ENCODE results near the gene SPATA16. TPM values are rescaled to one million over a fixed set of nuclear protein-coding genes. Genes with fewer than 3 reads are reported as not detected.

Gene SPATA16
- total and polyA plus RNA-seq, 8 donors = not detected

DNA sequence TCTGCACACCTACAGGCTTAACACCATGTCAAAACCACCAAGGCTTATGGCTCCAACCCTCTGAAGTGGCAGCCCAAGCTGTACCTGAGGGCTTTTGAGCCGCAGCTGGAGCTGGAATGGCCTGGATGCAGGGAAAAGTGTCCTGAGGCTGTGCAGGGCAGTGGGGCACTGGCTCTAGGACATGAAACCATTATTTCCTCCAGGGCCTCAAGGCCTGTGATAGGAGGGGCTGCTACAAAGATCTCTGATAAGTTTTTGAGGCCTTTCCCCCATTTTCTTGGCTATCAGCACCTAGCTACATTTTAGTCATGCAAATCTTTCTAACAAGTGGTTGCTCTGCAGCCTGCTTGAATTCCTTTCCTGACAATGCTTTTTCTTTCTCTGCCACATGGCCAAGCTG lies 37.6 kb downstream of the SPATA16 start:
- TF ChIP-seq, protein P1, sequence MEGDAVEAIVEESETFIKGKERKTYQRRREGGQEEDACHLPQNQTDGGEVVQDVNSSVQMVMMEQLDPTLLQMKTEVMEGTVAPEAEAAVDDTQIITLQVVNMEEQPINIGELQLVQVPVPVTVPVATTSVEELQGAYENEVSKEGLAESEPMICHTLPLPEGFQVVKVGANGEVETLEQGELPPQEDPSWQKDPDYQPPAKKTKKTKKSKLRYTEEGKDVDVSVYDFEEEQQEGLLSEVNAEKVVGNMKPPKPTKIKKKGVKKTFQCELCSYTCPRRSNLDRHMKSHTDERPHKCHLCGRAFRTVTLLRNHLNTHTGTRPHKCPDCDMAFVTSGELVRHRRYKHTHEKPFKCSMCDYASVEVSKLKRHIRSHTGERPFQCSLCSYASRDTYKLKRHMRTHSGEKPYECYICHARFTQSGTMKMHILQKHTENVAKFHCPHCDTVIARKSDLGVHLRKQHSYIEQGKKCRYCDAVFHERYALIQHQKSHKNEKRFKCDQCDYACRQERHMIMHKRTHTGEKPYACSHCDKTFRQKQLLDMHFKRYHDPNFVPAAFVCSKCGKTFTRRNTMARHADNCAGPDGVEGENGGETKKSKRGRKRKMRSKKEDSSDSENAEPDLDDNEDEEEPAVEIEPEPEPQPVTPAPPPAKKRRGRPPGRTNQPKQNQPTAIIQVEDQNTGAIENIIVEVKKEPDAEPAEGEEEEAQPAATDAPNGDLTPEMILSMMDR (IDR thresholded peaks at IDR 0.05) = no peak
- Histone ChIP-seq H3K9me3 (peaks cover 0 to 16% of the 10 kb centered on the region in 2 donors), H3K36me3 (no peaks in the 10 kb centered on the region), H3K4me3 (no peak overlapping the region), H3K4me1 (no peaks in the 10 kb centered on the region), H3K27me3 (no peaks in the 10 kb centered on the region), H3K27ac (no peak overlapping the region)
- no peak for DNase-seq
- intact Hi-C loops (cut with DNase I) = no loop called here
- ATAC-seq = no peak

DNA sequence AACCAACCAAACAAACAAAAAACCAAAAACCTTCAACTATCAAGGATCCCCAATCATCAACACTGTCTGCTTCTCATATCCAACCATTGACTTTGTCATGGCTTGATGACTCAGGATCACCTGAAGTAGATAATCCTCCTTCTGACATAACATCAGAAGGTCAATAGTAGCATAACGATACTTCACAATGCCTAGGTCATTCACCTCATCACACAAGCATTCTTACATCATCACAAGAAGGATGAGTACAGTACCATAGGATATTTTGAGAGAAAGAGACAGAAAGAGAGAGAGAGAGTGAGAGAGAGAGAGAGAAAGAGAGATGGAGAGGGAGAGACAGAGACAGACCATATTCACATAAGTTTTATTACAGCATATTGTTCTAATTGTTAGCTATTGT lies 42.1 kb downstream of the SPATA16 start:
- Histone ChIP-seq H3K27me3 (no peaks in the 10 kb centered on the region), H3K4me3 (no peak overlapping the region), H3K4me1 (no peaks in the 10 kb centered on the region), H3K27ac (no peak overlapping the region), H3K36me3 (no peaks in the 10 kb centered on the region), H3K9me3 (peaks cover 0 to 13% of the 10 kb centered on the region in 2 donors)
- no peak for ATAC-seq
- intact Hi-C loops (cut with DNase I) = no loop called here
- DNase-seq = no peak
- TF ChIP-seq, protein P1 (IDR thresholded peaks at IDR 0.05) = no peak

DNA sequence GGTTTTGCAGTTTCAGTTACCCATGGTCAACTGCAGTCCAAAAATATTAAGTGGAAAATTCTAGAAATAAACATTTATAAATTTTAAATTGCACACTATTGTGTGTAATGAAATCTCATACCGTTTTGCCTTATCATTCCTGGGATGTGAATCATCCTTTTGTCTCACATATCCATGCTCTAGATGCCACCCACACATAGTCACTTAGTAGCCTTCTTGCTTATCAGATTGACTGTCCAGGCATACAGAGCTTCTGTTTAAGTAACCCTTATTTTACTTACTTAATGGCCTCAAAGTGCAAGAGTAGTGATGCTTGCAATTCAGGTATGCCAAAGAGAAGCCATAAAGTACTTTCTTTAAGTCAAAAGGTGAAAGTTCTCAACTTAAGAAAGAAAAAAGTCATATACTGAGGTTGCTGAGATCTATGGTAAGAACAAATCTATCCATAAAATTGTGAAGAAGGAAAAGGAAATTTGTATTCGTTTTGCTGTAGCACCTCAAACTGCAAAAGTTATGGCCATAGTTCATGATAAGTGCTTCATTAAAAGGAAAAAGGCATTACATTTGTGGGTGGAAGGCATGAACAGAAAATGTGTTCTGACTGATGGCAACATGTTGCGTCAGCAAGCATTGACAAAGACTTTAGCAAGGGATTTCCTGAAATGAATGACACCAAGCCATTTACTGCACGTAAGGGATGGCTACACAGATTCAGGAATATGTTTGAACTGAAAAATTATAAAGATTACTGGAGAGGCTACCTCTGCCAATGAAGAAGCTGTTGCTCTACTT lies 43.8 kb downstream of the SPATA16 start:
- Histone ChIP-seq H3K9me3 (no peaks in the 10 kb centered on the region), H3K36me3 (no peaks in the 10 kb centered on the region), H3K4me1 (no peaks in the 10 kb centered on the region), H3K27me3 (no peaks in the 10 kb centered on the region), H3K27ac (no peak overlapping the region), H3K4me3 (no peak overlapping the region)
- DNase-seq = no peak
- intact Hi-C loops (cut with DNase I) = no loop called here
- ATAC-seq = no peak
- TF ChIP-seq, protein P1 (IDR thresholded peaks at IDR 0.05) = no peak

DNA sequence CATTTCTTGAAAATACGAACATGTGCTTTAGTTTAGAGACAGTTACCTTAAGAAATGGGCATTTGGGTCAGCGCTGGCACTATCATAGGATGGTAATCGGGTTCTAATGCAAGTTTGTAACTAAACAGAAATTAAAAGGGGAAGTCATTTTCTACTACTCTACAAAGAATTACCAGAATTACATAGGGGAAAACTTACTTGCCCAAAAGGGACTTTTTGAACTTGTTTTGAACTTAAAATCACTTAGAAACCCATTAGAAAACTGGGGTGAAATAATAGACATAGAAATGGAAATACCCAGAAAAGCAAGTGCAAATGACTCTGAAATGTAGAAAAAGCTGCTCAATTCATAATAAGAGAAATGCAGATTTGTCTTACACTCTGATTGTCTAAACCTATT lies 44.9 kb downstream of the SPATA16 start:
- no peaks in the 10 kb centered on the region for H3K27me3 ChIP-seq
- ATAC-seq = no peak
- no peak for DNase-seq
- H3K4me1 ChIP-seq = no peaks in the 10 kb centered on the region
- no peaks in the 10 kb centered on the region for H3K9me3 ChIP-seq
- H3K27ac ChIP-seq = no peak overlapping the region
- H3K4me3 ChIP-seq = no peak overlapping the region
- no peaks in the 10 kb centered on the region for H3K36me3 ChIP-seq
- intact Hi-C loops (cut with DNase I) = no loop called here
- TF ChIP-seq, protein P1 (IDR thresholded peaks at IDR 0.05) = no peak

DNA sequence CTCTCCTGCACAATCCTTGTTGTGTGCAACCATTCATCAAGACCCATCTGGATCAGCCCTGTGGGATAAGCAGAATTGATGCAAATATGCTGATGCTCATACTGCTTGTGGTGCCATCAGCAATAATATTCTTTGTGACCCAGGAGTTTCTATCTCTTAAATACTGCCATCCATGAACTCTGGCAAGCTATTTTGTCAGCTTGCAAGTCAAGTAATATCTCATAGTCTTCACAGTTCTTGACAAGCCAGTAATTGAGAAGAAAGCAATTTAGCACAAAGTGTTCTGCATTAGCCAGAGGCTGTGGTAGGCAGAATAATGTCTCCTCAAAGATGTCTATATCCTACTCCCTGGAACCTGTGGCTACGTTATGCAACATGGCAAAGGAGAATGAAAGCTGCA lies 49.0 kb downstream of the SPATA16 start:
- no peak overlapping the region for H3K27ac ChIP-seq
- TF ChIP-seq, protein P1 (IDR thresholded peaks at IDR 0.05) = no peak
- H3K4me1 ChIP-seq = no peaks in the 10 kb centered on the region
- DNase-seq = no peak
- H3K36me3 ChIP-seq = no peaks in the 10 kb centered on the region
- H3K4me3 ChIP-seq = no peak overlapping the region
- no peak for ATAC-seq
- H3K27me3 ChIP-seq = no peaks in the 10 kb centered on the region
- intact Hi-C loops (cut with DNase I) = no loop called here
- H3K9me3 ChIP-seq = no peaks in the 10 kb centered on the region
